NB4 (cell line): ENCODE measurements around the gene PRKAA2.

ENCODE experiments used
- CTCF ChIP-seq: IDR thresholded peaks from one replicate; pipeline ENCODE4 v1.5.1; 2012; ENCODE audit warnings: low read depth, low read length
- POLR2A ChIP-seq: IDR thresholded peaks from 2 replicates; pipeline ENCODE4 v1.6.1; 2011; ENCODE audit warnings: mild to moderate bottlenecking; ENCODE audit not compliant: insufficient read length; ENCODE audit errors: extremely low read depth

GRCh38 chr1:56713112-56713511 is 68.0 kb downstream of the PRKAA2 start:
- TF ChIP-seq POLR2A (no peak), CTCF (no peak)
